Neural cell (in vitro differentiated cells): ENCODE measurements around the gene CLCN5. TPM values are rescaled to one million over a fixed set of nuclear protein-coding genes. Genes with fewer than 3 reads are reported as not detected.

ENCODE experiments used
- H2AFZ ChIP-seq: fragments of 200-600, 300-800 bp; sonication (generic), shearing (Covaris generic); 2 replicates; pipeline ENCODE4 v1.6.0; 2014; ENCODE audit warnings: low read depth, mild to moderate bottlenecking, antibody characterized with exemption, low read length, moderate library complexity
- H3F3A ChIP-seq: fragments of 200-600 bp; shearing (Covaris generic); 2 replicates; pipeline ENCODE4 v1.6.1; 2016; ENCODE audit warnings: mild to moderate bottlenecking, moderate library complexity, mixed read lengths, antibody characterized with exemption, low read length; ENCODE audit not compliant: insufficient read depth, poor library complexity, severe bottlenecking
- H3K27ac ChIP-seq: fragments of 200-600, 300-800 bp; sonication (generic), shearing (Covaris generic); 2 replicates; pipeline ENCODE4 v1.5.1; 2014; ENCODE audit warnings: mild to moderate bottlenecking, low read length, moderate library complexity
- H3K27me3 ChIP-seq: fragments of 300-800, 200-600 bp; sonication (generic), shearing (Covaris generic); 2 replicates; pipeline ENCODE4 v1.6.0; 2014; ENCODE audit warnings: mild to moderate bottlenecking, low read depth, low read length, moderate library complexity; ENCODE audit not compliant: insufficient read depth
- H3K36me3 ChIP-seq: fragments of 300-800, 200-600 bp; sonication (generic), shearing (Covaris generic); 2 replicates; pipeline ENCODE4 v1.5.1; 2014; ENCODE audit warnings: mild to moderate bottlenecking, antibody characterized with exemption, low read length, moderate library complexity; ENCODE audit not compliant: insufficient read depth
- H3K4me2 ChIP-seq: fragments of 300-800, 200-600 bp; sonication (generic), shearing (Covaris generic); 2 replicates; pipeline ENCODE4 v1.6.0; 2014; ENCODE audit warnings: mild to moderate bottlenecking, low read length
- H3K4me3 ChIP-seq: fragments of 300-800, 200-600 bp; sonication (generic), shearing (Covaris generic); 2 replicates; pipeline ENCODE4 v1.5.1; 2014; ENCODE audit warnings: mild to moderate bottlenecking, low read length, moderate library complexity
- H3K79me2 ChIP-seq: fragments of 200-600 bp; shearing (Covaris generic); replicated peaks from 2 replicates; pipeline ENCODE4 v1.6.0; 2014; ENCODE audit warnings: mild to moderate bottlenecking, low read length, moderate library complexity; ENCODE audit not compliant: insufficient read depth
- H3K9ac ChIP-seq: fragments of 300-800, 200-600 bp; sonication (generic), shearing (Covaris generic); 2 replicates; pipeline ENCODE4 v1.6.1; 2016; ENCODE audit warnings: mild to moderate bottlenecking, low read length, mixed read lengths
- H3K9me2 ChIP-seq: fragments of 200-600 bp; shearing (Covaris generic); 2 replicates; pipeline ENCODE4 v1.6.1; 2016; ENCODE audit warnings: mild to moderate bottlenecking, low read length, mixed read lengths; ENCODE audit not compliant: insufficient read depth
- H3K9me3 ChIP-seq: fragments of 200-600, 300-800 bp; sonication (generic), shearing (Covaris generic); 2 replicates; pipeline ENCODE4 v1.6.1; 2016; ENCODE audit warnings: mild to moderate bottlenecking, mixed run types, low read length, moderate library complexity, mixed read lengths
- H4K20me1 ChIP-seq: fragments of 200-600 bp; shearing (Covaris generic); 2 replicates; pipeline ENCODE4 v1.6.1; 2016; ENCODE audit warnings: mild to moderate bottlenecking, mixed run types; ENCODE audit not compliant: insufficient read depth
- CTCF ChIP-seq: fragments of 450-650 bp; IDR thresholded peaks from 2 replicates; pipeline ENCODE4 v1.5.1; 2014; ENCODE audit warnings: antibody characterized with exemption, mild to moderate bottlenecking, moderate library complexity; ENCODE audit not compliant: poor library complexity, severe bottlenecking
- EP300 ChIP-seq: fragments of 450-650 bp; conservative IDR thresholded peaks from 2 replicates; pipeline ENCODE4 v1.6.1; 2014; ENCODE audit warnings: antibody characterized with exemption, mild to moderate bottlenecking, moderate library complexity; ENCODE audit not compliant: poor library complexity, severe bottlenecking
- EZH2 ChIP-seq: fragments of 200-600, 300-800 bp; shearing (Covaris generic), sonication (generic); IDR thresholded peaks from 2 replicates; pipeline ENCODE4 v1.6.1; 2014; ENCODE audit warnings: antibody characterized with exemption, low read length, borderline replicate concordance, mild to moderate bottlenecking; ENCODE audit not compliant: insufficient read depth, poor library complexity, severe bottlenecking
- MXI1 ChIP-seq: fragments of 450-650 bp; conservative IDR thresholded peaks from 2 replicates; pipeline ENCODE4 v1.6.1; 2014; ENCODE audit warnings: antibody characterized with exemption, mild to moderate bottlenecking; ENCODE audit not compliant: poor library complexity, severe bottlenecking
- POLR2AphosphoS5 ChIP-seq: IDR thresholded peaks from 2 replicates; pipeline ENCODE4 v1.6.1; 2012
- RAD21 ChIP-seq: fragments of 450-650 bp; conservative IDR thresholded peaks from 2 replicates; pipeline ENCODE4 v1.6.1; 2014; ENCODE audit warnings: antibody characterized with exemption, mild to moderate bottlenecking, moderate library complexity
- REST ChIP-seq: IDR thresholded peaks from 2 replicates; pipeline ENCODE4 v1.6.1; 2012; ENCODE audit warnings: borderline replicate concordance
- SMC3 ChIP-seq: fragments of 450-650 bp; conservative IDR thresholded peaks from 2 replicates; pipeline ENCODE4 v1.6.1; 2014; ENCODE audit warnings: antibody characterized with exemption, mild to moderate bottlenecking, moderate library complexity; ENCODE audit not compliant: poor library complexity
- TAF1 ChIP-seq: IDR thresholded peaks from 2 replicates; pipeline ENCODE4 v1.6.1; 2012; ENCODE audit warnings: low read depth
- polyA plus RNA-seq: library from polyadenylated mRNA; depleted of rRNA; stranded (reverse); fragments of >200 nt; gene quantifications from 2 replicates; pipeline ENCODE4 v1.2.3, GENCODE V29; 2014

The CLCN5 gene
- polyA plus RNA-seq, 1 donor from 2014 or later: 13.1 TPM

- no peaks in the 10 kb centered on the region for H3K9me3 ChIP-seq
- no peaks in the 10 kb centered on the region for H3K27me3 ChIP-seq
- no peaks in the 10 kb centered on the region for H3K36me3 ChIP-seq
- TF ChIP-seq TAF1 (no peak), SMC3 (no peak), EP300 (no peak), RAD21 (no peak), CTCF (no peak), MXI1 (no peak), POLR2AphosphoS5 (no peak), EZH2 (no peak), REST (no peak)
- H3K9me2 ChIP-seq: no peaks in the 10 kb centered on the region
- H3K27ac ChIP-seq: no peak overlapping the region
- H3K4me2 ChIP-seq: no peak overlapping the region
- no peak overlapping the region for H2AFZ ChIP-seq
- H3F3A ChIP-seq: no peaks in the 10 kb centered on the region
- H4K20me1 ChIP-seq: no peaks in the 10 kb centered on the region
- no peaks in the 10 kb centered on the region for H3K79me2 ChIP-seq
- H3K9ac ChIP-seq: no peak overlapping the region
- H3K4me3 ChIP-seq: no peak overlapping the region
These were observed 9.5 kb upstream of the CLCN5 start for GRCh38 chrX:49912861-49913260.

GRCh38 chrX:49915361-49916222, 6.8 kb upstream of the CLCN5 start:
- no peaks in the 10 kb centered on the region for H3K9me2 ChIP-seq
- no peaks in the 10 kb centered on the region for H3K36me3 ChIP-seq
- no peak overlapping the region for H3K4me2 ChIP-seq
- TF ChIP-seq POLR2AphosphoS5: no peak
- peak; percentile 68 for TF ChIP-seq RAD21
- TF ChIP-seq SMC3: peak; percentile 67
- no peak for TF ChIP-seq REST
- no peak for TF ChIP-seq EZH2
- TF ChIP-seq CTCF: peak; percentile 69
- TF ChIP-seq TAF1: no peak
- no peak for TF ChIP-seq MXI1
- no peak overlapping the region for H3K9ac ChIP-seq
- H3K27me3 ChIP-seq: no peaks in the 10 kb centered on the region
- H3K4me3 ChIP-seq: no peak overlapping the region
- no peaks in the 10 kb centered on the region for H3F3A ChIP-seq
- H4K20me1 ChIP-seq: no peaks in the 10 kb centered on the region
- no peak overlapping the region for H3K27ac ChIP-seq
- H2AFZ ChIP-seq: no peak overlapping the region
- H3K9me3 ChIP-seq: no peaks in the 10 kb centered on the region
- no peaks in the 10 kb centered on the region for H3K79me2 ChIP-seq
